ENCODE data around the gene GYPC. TPM values are rescaled to one million over a fixed set of nuclear protein-coding genes. Genes with fewer than 3 reads are reported as not detected.

Gene GYPC
- total and polyA plus RNA-seq, 8 donors = 13.0 to 75.4 (median 22.8) TPM

DNA sequence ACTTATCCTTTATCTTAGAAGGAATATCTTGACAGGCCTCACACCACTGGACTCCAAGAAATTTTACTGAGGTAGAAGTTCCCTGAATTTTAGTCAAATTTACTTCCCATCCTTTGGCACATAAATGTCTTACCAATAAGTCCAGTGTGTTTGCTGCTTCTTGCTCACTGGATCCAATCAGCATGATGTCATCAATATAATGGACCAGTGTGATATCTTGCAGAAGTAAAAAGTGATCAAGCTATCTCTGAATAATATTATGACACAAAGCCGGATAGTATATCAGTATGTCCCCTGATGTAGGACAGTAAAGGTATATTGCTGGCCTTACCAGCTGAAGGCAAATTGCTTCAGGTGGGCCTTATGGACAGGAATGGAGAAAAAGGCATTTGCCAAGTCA lies 6.9 kb upstream of the GYPC start:
- 87 to 94% methylated on average over 1 of the region's 1 CpG for WGBS, 2 donors
- no peak for FAIRE-seq
- ATAC-seq = no peak
- no peaks in the 10 kb centered on the region for H3K4me1 ChIP-seq
- TF ChIP-seq, protein P1, sequence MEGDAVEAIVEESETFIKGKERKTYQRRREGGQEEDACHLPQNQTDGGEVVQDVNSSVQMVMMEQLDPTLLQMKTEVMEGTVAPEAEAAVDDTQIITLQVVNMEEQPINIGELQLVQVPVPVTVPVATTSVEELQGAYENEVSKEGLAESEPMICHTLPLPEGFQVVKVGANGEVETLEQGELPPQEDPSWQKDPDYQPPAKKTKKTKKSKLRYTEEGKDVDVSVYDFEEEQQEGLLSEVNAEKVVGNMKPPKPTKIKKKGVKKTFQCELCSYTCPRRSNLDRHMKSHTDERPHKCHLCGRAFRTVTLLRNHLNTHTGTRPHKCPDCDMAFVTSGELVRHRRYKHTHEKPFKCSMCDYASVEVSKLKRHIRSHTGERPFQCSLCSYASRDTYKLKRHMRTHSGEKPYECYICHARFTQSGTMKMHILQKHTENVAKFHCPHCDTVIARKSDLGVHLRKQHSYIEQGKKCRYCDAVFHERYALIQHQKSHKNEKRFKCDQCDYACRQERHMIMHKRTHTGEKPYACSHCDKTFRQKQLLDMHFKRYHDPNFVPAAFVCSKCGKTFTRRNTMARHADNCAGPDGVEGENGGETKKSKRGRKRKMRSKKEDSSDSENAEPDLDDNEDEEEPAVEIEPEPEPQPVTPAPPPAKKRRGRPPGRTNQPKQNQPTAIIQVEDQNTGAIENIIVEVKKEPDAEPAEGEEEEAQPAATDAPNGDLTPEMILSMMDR (IDR thresholded peaks at IDR 0.05) = no peak
- H3K4me3 ChIP-seq = no peak overlapping the region
- no peak overlapping the region for H3K27ac ChIP-seq
- no peaks in the 10 kb centered on the region for H3K9me3 ChIP-seq
- DNase-seq = no peak
- intact Hi-C loops (cut with DNase I) = no loop called here
- no peaks in the 10 kb centered on the region for H3K36me3 ChIP-seq
- H3K27me3 ChIP-seq = no peaks in the 10 kb centered on the region

DNA sequence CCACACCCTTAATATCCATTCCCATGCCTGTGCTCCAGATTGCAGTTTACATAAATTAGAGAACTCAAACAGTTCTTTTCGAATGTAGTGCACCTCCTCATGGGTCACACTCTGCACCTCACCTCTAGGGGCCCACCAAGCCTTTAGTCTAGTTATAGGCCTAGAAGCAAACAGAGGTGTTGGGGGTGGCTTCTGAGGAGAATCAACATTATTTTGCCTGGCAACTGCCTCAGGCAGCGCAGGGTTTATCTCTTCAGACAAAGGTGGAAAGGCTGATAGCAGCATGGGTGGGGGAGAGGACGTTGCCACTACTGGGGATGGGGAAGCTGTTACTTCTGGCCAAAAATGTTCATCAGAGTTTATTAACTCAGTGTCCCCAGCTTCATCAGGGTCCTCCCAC lies 5.0 kb upstream of the GYPC start:
- Histone ChIP-seq H3K36me3 (no peaks in the 10 kb centered on the region), H3K27ac (no peak overlapping the region), H3K27me3 (no peaks in the 10 kb centered on the region), H3K9me3 (no peaks in the 10 kb centered on the region), H3K4me3 (no peak overlapping the region), H3K4me1 (no peaks in the 10 kb centered on the region)
- 56 to 60% methylated on average over 3 of the region's 3 CpGs for WGBS, 2 donors
- DNase-seq = no peak
- no peak for FAIRE-seq
- intact Hi-C loops (cut with DNase I) = no loop called here
- no peak for ATAC-seq
- TF ChIP-seq, protein P1 (IDR thresholded peaks at IDR 0.05) = no peak

GRCh38 chr2:126652323-126652891 lies 3.6 kb upstream of the GYPC start:
- TF ChIP-seq, protein P1 (IDR thresholded peaks at IDR 0.05) = no peak
- Histone ChIP-seq H3K27ac (no peak overlapping the region), H3K9me3 (no peaks in the 10 kb centered on the region), H3K27me3 (no peaks in the 10 kb centered on the region), H3K4me1 (no peaks in the 10 kb centered on the region), H3K36me3 (no peaks in the 10 kb centered on the region), H3K4me3 (no peak overlapping the region)
- intact Hi-C loops (cut with DNase I) = no loop called here
- DNase-seq (no peak), FAIRE-seq (no peak), ATAC-seq (no peak)
- WGBS, 2 donors = 35 to 36% methylated on average over 1 of the region's 1 CpG

GRCh38 chr2:126653109-126653508 lies 2.8 kb upstream of the GYPC start:
- intact Hi-C loops (cut with DNase I) = no loop called here
- TF ChIP-seq, protein P1 (IDR thresholded peaks at IDR 0.05) = no peak
- FAIRE-seq (no peak), DNase-seq (no peak), ATAC-seq (no peak)
- peaks cover 0 to 2% (median 1%) of the 10 kb centered on the region in 3 donors for H3K4me1 ChIP-seq
- H3K27ac ChIP-seq = no peak overlapping the region
- H3K9me3 ChIP-seq = no peaks in the 10 kb centered on the region
- 81 to 87% methylated on average over 4 of the region's 4 CpGs for WGBS, 2 donors
- H3K27me3 ChIP-seq = no peaks in the 10 kb centered on the region
- H3K4me3 ChIP-seq = no peak overlapping the region
- no peaks in the 10 kb centered on the region for H3K36me3 ChIP-seq

DNA sequence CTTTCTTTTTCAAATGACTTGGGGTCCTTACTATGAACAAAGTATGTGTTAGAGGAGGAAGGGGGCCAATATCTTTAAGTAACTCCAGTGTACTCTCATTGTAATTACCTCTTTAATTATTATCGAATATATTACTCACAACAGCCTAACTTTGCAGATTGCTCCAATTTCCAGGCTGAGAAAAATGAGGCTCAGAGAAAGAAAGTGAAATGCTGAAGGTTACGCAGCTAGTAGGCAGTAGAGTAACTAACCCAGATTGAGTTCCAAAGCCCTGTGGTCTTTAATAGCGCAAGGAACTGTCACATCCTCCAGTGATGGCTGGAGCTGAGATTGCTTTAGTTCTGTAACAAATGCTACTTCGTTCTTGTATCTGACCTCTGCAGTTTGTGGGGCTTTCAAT lies 2.2 kb upstream of the GYPC start:
- H3K27me3 ChIP-seq = no peaks in the 10 kb centered on the region
- H3K27ac ChIP-seq = no peak overlapping the region
- peaks cover 2 to 9% (median 8%) of the 10 kb centered on the region in 3 donors for H3K4me1 ChIP-seq
- no peak overlapping the region for H3K4me3 ChIP-seq
- DNase-seq = no peak
- intact Hi-C loops (cut with DNase I) = no loop called here
- no peak for FAIRE-seq
- no peak for ATAC-seq
- no peaks in the 10 kb centered on the region for H3K9me3 ChIP-seq
- TF ChIP-seq, protein P1 (IDR thresholded peaks at IDR 0.05) = no peak
- WGBS, 2 donors = 79 to 95% methylated on average over 4 of the region's 4 CpGs
- H3K36me3 ChIP-seq = no peaks in the 10 kb centered on the region

Measured in pancreas (tissue), 10 donors.